ENCODE data around the gene FGF21.

- no peak for TF ChIP-seq CTCF (IDR thresholded peaks at IDR 0.05; ENCODE audit: insufficient read depth, low read length, poor library complexity, severe bottlenecking)
- no peak for TF ChIP-seq EZH2phosphoT487 (conservative IDR thresholded peaks at IDR 0.05; ENCODE audit: low read length)
These were observed 43.6 kb downstream of the FGF21 start for GRCh38 chr19:48798937-48799336.
